Esophagus (tissue), 2 donors: ENCODE data around the gene MBNL2. TPM values are rescaled to one million over a fixed set of nuclear protein-coding genes. Genes with fewer than 3 reads are reported as not detected.

Source experiments
- H3K27ac ChIP-seq, 2 donors: one replicate each; pipeline ENCODE4 v1.5.1; 2013; ENCODE audit warnings: low read depth in 2 of 2, mild to moderate bottlenecking in 2 of 2, inconsistent platforms in 1 of 2, low read length in 1 of 2, moderate library complexity in 1 of 2
- H3K27me3 ChIP-seq, 2 donors: one replicate each; pipeline ENCODE4 v1.6.1; 2013; ENCODE audit warnings: low read length in 2 of 2, control low read depth in 1 of 2, mild to moderate bottlenecking in 1 of 2; ENCODE audit not compliant: insufficient read depth in 2 of 2, control insufficient read depth in 1 of 2
- H3K36me3 ChIP-seq, 2 donors: one replicate each; pipeline ENCODE4 v1.6.1; 2013; ENCODE audit warnings: low read length in 1 of 2; ENCODE audit not compliant: control insufficient read depth in 2 of 2, insufficient read depth in 2 of 2
- H3K4me1 ChIP-seq, 2 donors: one replicate each; pipeline ENCODE4 v1.6.1; 2013; ENCODE audit warnings: low read length in 1 of 2; ENCODE audit not compliant: control insufficient read depth in 2 of 2, insufficient read depth in 2 of 2
- H3K4me3 ChIP-seq, 2 donors: one replicate each; pipeline ENCODE4 v1.5.1; 2013; ENCODE audit warnings: low read length in 2 of 2, mild to moderate bottlenecking in 2 of 2, low read depth in 1 of 2, moderate library complexity in 1 of 2
- H3K9me3 ChIP-seq, 2 donors: one replicate each; pipeline ENCODE4 v1.6.1; 2013; ENCODE audit warnings: mild to moderate bottlenecking in 2 of 2, low read depth in 1 of 2, low read length in 1 of 2, moderate library complexity in 1 of 2; ENCODE audit not compliant: control insufficient read depth in 2 of 2, insufficient read depth in 1 of 2
- WGBS, 2 donors: extraction: QIAGEN DNeasy Blood & Tissue Kit; methylation state at CpG; one replicate each; pipeline ENCODE4 v1.1.7; 2013; 5-methylcytosine and 5-hydroxymethylcytosine counted together
- polyA plus RNA-seq, 2 donors: library from polyadenylated mRNA; stranded (reverse); fragments of 200-250 nt; gene quantifications; one replicate each; pipeline ENCODE4 v1.2.3, GENCODE V29; 2013
- donor health status: healthy with polysubstance abuse.
- donor health status: Bipolar disorder and iron deficiency.

The MBNL2 gene
- polyA plus RNA-seq, 2 donors: 4.9 to 10.3 TPM

DNA sequence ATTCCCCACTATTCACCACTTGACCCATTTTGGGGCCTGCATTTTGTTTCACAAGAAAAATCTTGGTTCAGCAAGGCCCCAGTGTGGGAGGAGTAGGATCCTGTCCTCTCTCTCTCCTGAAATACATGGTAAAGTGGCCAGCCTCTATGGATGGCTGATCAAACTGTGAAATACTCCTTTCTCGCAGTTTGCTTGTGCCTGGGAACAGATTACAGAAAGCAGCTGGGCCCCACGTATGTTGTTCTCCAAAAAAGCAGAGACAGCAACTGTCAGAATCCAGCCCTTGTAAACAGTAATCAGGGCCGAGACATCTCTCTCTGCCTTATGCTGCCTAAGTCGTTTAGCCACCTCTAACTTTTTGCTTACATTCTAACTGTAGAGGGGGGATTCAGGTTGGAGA lies 150.8 kb downstream of the MBNL2 start:
- H3K4me3 ChIP-seq: no peak overlapping the region
- peaks cover 0 to 2% of the 10 kb centered on the region in 2 donors for H3K36me3 ChIP-seq
- no peaks in the 10 kb centered on the region for H3K9me3 ChIP-seq
- H3K4me1 ChIP-seq: no peaks in the 10 kb centered on the region
- WGBS, 2 donors: 74% methylated on average over 4 of the region's 4 CpGs
- no peaks in the 10 kb centered on the region for H3K27me3 ChIP-seq
- no peak overlapping the region for H3K27ac ChIP-seq

DNA sequence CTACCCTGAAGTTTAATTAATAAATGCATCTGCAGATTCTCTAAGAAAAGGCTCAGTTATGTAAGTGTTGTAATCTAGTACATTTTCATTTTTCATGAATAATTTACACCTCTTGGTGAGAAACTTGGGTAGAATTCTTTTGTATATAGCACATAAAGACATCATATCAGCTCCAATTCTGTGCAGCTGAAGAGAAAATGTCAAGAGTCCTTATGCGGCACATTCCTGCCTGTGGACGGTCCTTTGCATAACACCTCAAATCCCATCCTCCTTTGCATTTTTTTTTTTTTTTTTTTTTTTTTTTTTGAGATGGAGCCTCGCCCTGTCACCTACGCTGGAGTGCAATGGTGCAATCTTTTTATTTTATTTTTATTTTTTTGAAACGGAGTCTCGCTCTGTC lies 151.7 kb downstream of the MBNL2 start:
- H3K36me3 ChIP-seq: peaks cover 0 to 2% of the 10 kb centered on the region in 2 donors
- H3K4me1 ChIP-seq: no peaks in the 10 kb centered on the region
- no peak overlapping the region for H3K4me3 ChIP-seq
- no peak overlapping the region for H3K27ac ChIP-seq
- 98% methylated on average over 6 of the region's 6 CpGs for WGBS, 2 donors
- no peaks in the 10 kb centered on the region for H3K27me3 ChIP-seq
- no peaks in the 10 kb centered on the region for H3K9me3 ChIP-seq

DNA sequence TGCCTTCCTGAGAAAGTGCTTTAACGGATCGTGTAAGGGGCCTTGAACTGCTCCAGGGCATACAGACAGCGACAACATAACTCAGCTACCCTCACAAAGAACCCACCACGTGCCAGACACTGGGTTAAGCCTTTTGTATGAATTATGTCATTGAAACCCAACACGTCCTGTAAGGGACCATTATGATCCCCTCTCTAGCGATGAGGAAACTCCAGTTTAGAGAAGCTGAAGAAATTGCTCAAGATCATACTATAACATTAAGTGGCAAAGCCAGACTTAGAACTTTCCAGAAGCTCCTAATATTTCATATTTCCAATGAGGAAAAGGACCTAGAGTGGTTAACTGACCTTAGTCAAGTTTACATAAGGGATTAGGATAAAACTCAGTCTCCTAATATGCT lies 154.8 kb downstream of the MBNL2 start:
- Histone ChIP-seq H3K36me3 (peaks cover 0 to 2% of the 10 kb centered on the region in 2 donors), H3K4me3 (no peak overlapping the region), H3K9me3 (no peaks in the 10 kb centered on the region), H3K27me3 (no peaks in the 10 kb centered on the region), H3K27ac (no peak overlapping the region), H3K4me1 (no peaks in the 10 kb centered on the region)
- 89 to 90% methylated on average over 6 of the region's 6 CpGs for WGBS, 2 donors

- WGBS, 2 donors: 86 to 91% methylated on average over 5 of the region's 5 CpGs
- Histone ChIP-seq H3K27me3 (no peaks in the 10 kb centered on the region), H3K4me3 (no peak overlapping the region), H3K4me1 (no peaks in the 10 kb centered on the region), H3K27ac (no peak overlapping the region), H3K9me3 (no peaks in the 10 kb centered on the region), H3K36me3 (peaks cover 0 to 2% of the 10 kb centered on the region in 2 donors)
Measured at GRCh38 chr13:97379386-97379785, 157.3 kb downstream of the MBNL2 start.

DNA sequence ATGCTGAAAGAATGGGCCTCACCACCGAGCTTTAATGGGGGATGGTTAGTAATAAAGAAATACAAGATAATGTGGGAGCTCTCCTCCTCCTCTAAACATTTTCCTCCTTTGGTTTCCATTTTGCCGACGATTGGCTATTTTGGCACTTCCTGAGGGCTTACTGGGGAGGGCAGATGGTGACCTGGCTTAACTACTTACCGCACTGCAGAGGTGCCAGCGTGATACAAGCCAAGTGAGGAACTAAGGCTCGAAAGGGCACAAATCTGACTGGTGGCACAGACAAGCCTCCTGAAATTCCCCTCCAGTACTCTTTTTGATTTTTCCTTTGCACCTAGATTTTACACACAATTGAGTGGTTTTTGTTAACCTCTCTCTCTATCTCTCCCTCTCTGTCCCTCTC lies 158.6 kb downstream of the MBNL2 start:
- Histone ChIP-seq H3K27ac (no peak overlapping the region), H3K4me1 (no peaks in the 10 kb centered on the region), H3K27me3 (no peaks in the 10 kb centered on the region), H3K4me3 (no peak overlapping the region), H3K36me3 (peaks cover 0 to 2% of the 10 kb centered on the region in 2 donors), H3K9me3 (no peaks in the 10 kb centered on the region)
- WGBS, 2 donors: 87% methylated on average over 6 of the region's 6 CpGs

GRCh38 chr13:97381189-97381588 lies 159.1 kb downstream of the MBNL2 start:
- H3K36me3 ChIP-seq: peaks cover 0 to 2% of the 10 kb centered on the region in 2 donors
- 94 to 100% methylated on average over 1 of the region's 1 CpG for WGBS, 2 donors
- H3K4me1 ChIP-seq: no peaks in the 10 kb centered on the region

GRCh38 chr13:97382276-97382675 lies 160.1 kb downstream of the MBNL2 start:
- H3K9me3 ChIP-seq: no peaks in the 10 kb centered on the region
- no peak overlapping the region for H3K4me3 ChIP-seq
- no peaks in the 10 kb centered on the region for H3K27me3 ChIP-seq
- H3K27ac ChIP-seq: no peak overlapping the region
- H3K36me3 ChIP-seq: no peaks in the 10 kb centered on the region
- no peaks in the 10 kb centered on the region for H3K4me1 ChIP-seq
- WGBS, 2 donors: 96 to 98% methylated on average over 5 of the region's 5 CpGs

More at GRCh38 chr13:97381189-97381588, 159.1 kb downstream of the MBNL2 start:
- Histone ChIP-seq H3K9me3 (no peaks in the 10 kb centered on the region), H3K27me3 (no peaks in the 10 kb centered on the region), H3K4me3 (no peak overlapping the region), H3K27ac (no peak overlapping the region)

GRCh38 chr13:97384371-97384770 lies 162.2 kb downstream of the MBNL2 start:
- no peaks in the 10 kb centered on the region for H3K9me3 ChIP-seq
- 77 to 79% methylated on average over 2 of the region's 2 CpGs for WGBS, 2 donors
- no peaks in the 10 kb centered on the region for H3K27me3 ChIP-seq
- H3K4me3 ChIP-seq: no peak overlapping the region
- no peaks in the 10 kb centered on the region for H3K4me1 ChIP-seq
- H3K36me3 ChIP-seq: no peaks in the 10 kb centered on the region
- H3K27ac ChIP-seq: no peak overlapping the region

DNA sequence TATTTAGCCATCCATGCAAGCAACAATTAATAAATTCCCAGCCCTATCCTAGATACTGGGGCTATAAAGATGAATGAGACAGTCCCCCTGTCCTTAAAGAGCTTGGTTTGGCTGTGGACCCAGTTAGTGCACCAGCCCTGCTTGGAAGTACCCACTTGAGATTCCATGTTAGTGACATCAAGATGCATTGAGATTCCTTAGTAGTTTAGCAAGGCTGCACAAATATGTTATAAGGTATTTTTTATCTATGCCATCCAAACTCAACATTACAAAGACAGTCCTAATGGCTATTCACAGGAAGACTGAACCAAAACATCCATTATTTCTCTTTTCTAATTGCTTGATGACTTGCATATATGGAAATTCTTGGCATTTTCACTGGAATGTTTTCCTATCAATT lies 163.0 kb downstream of the MBNL2 start:
- H3K27me3 ChIP-seq: no peaks in the 10 kb centered on the region
- no peaks in the 10 kb centered on the region for H3K36me3 ChIP-seq
- H3K9me3 ChIP-seq: no peaks in the 10 kb centered on the region

GRCh38 chr13:97385854-97386253 lies 163.7 kb downstream of the MBNL2 start:
- H3K4me1 ChIP-seq: no peaks in the 10 kb centered on the region
- 68 to 77% methylated on average over 3 of the region's 3 CpGs for WGBS, 2 donors
- peak overlapping the region in 1 of 2 donors; percentile 65 for H3K27ac ChIP-seq
- H3K9me3 ChIP-seq: no peaks in the 10 kb centered on the region
- H3K27me3 ChIP-seq: no peaks in the 10 kb centered on the region
- no peak overlapping the region for H3K4me3 ChIP-seq
- H3K36me3 ChIP-seq: no peaks in the 10 kb centered on the region

More for the DNA sequence above, 163.0 kb downstream of the MBNL2 start:
- Histone ChIP-seq H3K4me1 (no peaks in the 10 kb centered on the region), H3K4me3 (no peak overlapping the region), H3K27ac (no peak overlapping the region)
